NB4 (cell line): ENCODE results near the gene FAM53B.

ENCODE experiments used
- POLR2A ChIP-seq: IDR thresholded peaks from 2 replicates; pipeline ENCODE4 v1.6.1; 2011; ENCODE audit warnings: mild to moderate bottlenecking; ENCODE audit not compliant: insufficient read length; ENCODE audit errors: extremely low read depth
- TF ChIP-seq, protein P1 (sequence below): IDR thresholded peaks from one replicate; pipeline ENCODE4 v1.5.1; 2012; ENCODE audit warnings: low read depth, low read length

DNA sequence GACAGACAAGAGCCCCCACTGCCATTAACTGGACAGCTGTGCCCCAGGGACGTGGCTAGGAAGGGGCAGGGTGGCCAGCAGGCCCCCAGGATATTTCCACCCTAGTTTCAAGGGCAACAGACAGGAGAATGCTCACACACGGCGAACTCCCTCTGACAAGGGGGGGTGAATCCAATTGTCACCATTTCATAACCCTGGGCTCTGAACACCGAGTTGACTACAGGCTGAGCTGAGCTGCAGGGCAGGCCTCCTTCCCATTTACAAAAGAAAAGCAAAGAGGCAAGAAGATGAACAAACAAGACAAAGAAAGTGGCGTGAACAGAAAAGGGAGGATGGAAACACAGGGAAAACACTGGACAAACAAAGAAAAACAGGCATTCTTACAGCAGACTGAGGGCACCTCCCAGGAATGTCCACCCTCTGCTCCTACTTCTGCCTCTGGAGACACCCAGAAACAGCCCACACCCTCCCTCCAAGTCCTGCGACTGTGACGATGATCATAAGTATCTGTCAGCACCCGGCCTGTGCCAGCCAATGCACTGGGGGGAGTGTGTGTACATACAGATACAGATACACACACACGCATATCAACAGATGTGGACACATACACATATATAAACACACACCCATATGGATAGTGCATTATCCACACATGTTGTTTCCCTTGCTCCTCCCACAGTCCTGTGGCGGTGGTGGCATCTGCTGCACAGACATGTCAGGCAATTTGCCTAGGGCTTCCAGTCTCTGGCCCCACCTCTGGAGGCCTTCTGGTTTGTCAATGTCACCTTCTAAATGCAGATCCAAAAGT, 66.2 kb downstream of the FAM53B start:
- TF ChIP-seq, protein P1, sequence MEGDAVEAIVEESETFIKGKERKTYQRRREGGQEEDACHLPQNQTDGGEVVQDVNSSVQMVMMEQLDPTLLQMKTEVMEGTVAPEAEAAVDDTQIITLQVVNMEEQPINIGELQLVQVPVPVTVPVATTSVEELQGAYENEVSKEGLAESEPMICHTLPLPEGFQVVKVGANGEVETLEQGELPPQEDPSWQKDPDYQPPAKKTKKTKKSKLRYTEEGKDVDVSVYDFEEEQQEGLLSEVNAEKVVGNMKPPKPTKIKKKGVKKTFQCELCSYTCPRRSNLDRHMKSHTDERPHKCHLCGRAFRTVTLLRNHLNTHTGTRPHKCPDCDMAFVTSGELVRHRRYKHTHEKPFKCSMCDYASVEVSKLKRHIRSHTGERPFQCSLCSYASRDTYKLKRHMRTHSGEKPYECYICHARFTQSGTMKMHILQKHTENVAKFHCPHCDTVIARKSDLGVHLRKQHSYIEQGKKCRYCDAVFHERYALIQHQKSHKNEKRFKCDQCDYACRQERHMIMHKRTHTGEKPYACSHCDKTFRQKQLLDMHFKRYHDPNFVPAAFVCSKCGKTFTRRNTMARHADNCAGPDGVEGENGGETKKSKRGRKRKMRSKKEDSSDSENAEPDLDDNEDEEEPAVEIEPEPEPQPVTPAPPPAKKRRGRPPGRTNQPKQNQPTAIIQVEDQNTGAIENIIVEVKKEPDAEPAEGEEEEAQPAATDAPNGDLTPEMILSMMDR: no peak
- no peak for TF ChIP-seq POLR2A
